Measurements from ENCODE around the gene RPS6KA1.

Gene RPS6KA1

DNA sequence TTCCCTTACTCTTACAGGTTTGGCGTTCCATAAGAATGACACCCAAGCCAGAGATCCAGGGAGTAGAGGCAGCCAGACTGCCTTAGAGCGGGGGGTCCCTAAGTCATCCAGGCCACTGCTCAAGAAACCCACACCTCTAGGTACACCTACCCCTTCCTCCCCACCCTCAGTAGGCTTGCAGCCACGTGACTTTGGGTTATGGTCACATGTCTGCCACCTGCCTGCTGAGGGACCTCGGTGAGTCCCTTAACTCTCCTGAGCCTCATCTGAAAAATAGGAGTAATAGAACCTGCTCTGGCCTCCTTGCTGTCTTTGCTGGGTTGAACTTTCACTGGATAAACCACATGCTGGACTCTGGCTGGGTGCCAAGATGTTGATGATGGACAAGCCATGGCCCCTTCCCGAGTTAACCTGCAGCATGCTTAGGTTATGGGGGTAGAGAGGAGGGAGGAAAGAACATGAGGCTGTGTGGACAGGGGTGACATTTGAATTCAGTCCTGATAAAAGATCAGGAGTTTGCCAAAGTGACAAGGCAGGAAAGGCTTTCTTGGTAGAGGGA lies 4.5 kb downstream of the RPS6KA1 start:
- no peak for DNase-seq

DNA sequence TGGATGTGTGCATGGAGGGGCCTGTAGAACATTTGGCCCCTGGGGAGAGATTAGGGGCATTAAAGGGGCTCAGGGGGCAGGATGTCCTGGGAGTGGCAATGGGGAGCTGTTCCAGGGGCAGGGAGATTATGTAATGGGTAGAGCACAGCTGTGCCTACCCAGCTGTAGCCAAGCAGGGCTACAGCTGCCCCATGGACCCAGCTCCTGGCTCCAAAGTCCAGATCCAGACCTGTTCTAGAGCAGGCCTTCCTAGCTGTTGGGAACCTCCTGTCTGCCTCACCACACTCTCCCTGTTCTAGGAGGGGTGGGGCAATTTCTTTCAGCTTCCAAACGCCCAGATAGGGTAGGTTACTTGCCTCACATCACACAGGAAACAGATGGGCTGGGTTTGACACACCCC lies 5.6 kb downstream of the RPS6KA1 start:
- DNase-seq, result no peak

DNA sequence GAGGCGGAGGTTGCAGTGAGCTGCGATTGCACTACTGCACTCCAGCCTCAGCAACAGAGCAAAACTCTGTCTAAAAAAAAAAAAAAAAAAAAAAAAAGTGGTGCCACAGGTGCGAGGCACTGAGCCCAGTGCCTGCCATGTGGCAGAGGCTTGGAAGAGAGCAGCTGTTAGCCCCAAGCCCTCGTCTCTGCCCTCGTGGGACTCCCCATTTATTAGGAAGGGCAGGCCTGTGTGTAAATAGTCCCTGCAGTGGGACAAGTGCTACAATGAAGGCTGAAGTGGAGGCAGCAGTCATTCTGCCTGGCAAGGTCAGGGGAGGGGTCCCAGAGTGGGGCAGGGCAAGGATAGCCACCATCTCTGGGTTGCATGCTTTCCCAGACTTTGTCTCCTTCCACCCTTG lies 6.5 kb downstream of the RPS6KA1 start:
- no peak for DNase-seq

DNA sequence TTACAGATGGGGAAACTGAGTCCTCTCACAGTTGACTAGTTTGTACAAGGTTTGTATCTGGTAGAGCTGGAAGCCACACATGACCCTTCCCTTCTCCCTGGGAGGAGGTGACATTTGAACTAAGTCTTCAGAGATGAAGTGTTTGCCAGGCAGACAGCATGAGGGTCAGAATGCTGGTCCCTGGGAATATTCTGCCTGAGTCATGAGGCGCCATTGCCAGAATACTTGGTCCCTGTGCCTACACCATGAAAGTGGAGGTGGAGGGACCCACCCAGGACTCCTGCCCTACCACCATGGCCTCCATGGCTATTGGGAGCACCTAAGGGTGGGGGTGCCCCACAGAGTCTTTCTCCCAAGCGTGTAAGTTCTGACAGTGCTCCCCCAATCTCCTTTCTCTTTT lies 7.0 kb downstream of the RPS6KA1 start:
- DNase-seq, result no peak

DNA sequence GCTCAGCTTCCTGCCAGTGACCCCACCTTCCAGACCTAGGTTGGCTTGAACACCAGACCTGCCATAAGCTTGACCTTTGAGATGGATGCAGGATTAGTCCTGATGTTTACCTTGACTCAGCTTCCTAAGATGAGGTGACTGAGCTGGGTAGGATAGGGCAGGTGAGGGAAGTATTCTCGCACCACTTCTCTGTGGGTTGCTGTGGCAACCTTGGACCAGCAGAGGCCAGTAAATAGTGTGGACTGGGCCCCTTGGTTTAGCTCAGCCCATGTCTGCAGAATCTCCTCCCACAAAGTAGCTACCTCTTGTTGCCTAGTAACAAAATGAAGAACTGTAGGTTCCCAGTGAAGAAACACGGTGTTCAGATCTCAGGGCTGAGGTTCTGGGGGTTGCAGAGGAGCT lies 8.4 kb downstream of the RPS6KA1 start:
- DNase-seq, result peak; percentile 26

DNA sequence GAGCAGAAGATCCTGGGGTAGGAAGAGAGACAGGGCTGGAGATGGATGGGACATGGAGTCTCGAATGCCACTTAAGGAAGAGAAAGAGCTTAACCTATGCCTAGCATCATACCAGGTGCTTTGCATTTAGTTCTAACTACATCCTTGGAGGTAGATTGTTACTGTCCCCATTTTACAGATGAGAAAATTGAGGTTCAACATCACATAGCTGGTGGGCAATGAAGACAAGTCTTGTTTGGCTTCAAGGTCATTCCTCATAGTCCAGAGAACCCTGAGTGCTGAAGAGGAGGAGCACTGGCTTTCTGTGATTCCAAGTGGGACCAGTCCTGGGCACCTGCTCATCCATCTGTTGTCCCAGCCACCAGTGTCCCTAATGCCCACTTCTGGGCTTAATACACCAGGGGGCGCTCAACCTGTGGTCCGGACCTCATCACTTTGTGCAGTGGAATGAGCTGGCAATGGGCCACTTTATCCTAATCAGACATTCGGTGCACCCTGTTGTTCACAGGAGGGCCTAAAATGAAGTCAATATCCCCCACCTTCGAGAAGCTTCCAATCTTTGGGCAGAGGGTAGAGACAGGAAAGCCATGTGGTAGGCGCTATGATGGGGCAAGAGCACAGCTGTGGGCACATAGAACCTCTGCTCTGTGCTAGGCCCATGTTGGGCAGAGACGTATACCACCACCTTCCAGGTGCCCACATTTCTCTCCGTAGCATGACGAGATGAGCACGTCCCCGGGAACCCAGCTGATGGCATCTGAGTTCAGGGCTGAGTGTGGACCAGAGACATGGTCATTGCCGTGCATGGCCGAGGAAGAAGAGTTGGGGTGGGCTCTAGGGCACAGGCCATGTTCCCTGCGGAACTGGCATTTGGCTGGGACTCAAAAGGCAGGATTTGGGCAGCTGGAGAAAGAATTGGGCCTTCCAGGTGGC lies 9.2 kb downstream of the RPS6KA1 start:
- no peak for DNase-seq

DNA sequence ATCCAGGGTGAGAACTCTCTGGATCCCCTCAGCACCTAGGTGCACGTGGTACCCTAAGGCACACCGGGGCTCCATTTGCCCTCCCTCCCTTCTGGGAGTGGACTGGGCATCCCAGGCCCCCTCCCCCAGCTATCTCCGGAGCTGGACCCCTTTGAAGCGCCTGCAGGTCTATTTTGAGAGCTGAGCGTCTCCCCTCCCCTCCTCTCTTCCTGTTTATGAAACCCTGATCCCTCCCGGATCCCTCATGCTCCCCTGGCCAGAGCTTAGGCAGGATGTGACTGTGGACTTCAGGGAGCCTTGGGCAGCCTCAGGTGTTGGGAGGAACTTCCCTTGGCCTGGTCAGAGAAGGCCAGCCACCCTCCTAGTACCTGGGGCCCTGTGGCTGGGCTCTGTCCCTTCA lies 10.2 kb downstream of the RPS6KA1 start:
- no peak for DNase-seq

DNA sequence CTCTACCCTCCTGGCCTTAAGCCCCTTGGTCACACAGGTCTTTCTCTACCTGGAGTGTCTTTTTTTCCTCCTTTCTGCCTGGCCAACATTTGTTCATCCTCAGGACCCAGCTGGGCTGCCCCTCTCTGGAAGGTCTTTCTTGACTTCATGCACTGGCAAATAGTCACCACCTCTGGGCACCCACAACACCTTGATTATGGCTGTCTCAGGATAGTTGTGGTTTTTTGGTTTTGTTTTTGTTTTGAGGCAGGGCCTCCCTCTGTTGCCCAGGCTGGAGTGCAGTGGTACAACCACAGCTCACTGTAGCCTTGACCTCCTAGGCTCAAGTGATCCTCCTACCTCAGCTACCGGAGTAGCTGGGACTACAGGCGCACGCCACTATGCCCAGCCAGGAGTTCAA lies 10.8 kb downstream of the RPS6KA1 start:
- DNase-seq, result no peak

DNA sequence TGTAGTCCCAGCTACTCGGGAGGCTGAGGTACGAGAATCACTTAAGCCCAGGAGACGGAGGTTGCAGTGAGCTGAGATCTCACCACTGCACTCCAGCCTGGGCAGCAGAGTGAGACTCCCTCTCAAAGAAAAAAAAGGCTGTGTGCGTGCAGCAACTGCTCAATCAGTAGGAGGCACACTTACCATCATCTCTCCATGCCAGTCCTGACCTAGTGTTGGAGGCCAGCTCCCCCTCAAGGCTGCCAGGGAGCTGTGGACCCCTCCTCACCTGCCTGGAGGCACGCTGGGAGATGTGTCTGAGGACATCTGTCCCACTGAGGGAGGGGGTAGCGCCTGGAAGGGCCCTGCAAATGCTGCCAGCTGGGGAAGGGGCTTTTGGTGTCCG lies 11.9 kb downstream of the RPS6KA1 start:
- no peak for DNase-seq

DNA sequence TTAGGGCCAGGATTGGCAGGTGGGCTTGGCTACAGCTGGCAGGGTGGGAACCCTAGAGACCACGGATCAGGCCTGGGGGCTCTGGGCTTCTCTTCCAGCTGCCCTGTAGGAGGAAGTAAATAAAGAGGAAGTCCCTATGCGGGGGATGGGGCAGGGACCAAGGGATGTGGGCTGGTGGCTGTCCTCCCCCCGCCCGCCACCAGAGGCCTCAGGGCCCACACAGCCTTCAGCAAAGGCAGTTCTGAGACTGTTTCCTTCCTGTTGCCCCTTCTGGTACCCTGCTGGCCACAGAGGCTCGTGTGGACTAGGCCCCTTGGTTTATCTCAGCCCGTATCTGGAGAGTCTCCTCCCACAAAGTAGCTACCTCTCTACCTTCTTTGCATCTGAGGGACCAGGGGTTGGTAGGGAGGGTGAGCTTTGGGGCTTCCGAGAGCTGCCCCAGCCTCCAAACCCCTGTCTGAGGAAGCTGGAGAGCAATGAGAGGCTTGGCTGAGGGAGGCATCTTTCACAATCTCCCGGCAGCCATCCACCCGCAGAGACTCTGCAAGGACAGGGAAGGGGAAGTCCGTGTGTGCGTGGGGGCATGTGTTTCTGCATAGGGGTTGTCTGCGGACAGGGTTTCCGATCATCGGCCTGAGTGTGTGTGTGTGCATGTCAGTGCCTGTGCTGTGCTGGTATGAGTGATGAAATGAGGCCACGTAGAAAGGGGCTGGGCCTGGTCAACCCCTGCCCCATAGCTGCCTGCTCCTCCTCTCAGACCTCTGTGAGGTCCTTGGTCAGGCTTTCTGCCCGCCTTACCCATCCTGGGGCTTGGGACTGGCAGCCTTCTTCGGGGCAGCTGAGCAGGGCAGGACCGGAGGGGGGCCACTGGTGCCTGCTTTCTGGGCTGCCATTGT lies 12.5 kb downstream of the RPS6KA1 start:
- no peak for DNase-seq

DNA sequence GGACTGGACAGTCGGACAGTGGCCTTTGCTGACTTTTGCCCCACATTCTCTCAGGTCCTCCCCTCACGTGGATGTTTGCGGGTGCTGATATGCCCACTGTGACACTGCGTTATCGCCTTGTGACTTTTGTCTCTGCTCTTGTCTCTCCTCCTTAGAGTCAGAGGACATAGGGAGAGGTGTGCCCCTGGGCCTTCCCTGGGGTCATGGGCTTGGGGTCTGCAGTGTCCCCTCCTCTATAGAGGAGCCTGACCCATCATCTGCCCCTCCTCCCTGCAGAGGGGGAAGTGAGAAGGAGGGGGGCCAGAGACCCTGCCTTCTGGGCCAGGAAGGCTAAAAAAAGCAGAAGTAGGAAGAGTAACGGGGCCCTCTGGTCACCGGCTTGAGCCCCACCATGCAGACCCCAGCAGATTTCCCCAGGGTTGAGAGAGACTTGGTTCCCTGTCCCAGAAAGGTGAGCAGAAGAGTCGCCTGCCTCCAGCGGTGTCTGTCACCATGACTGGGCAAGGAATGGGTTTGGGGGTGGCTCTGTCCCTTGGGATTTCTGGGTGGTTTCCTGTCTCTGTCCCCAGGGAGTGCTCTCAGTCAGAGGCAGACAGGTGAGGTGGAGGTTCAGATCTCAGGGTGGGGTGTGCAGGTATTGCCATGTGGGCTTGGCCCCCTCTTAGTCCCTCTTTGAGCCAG lies 13.3 kb downstream of the RPS6KA1 start:
- no peak for DNase-seq

DNA sequence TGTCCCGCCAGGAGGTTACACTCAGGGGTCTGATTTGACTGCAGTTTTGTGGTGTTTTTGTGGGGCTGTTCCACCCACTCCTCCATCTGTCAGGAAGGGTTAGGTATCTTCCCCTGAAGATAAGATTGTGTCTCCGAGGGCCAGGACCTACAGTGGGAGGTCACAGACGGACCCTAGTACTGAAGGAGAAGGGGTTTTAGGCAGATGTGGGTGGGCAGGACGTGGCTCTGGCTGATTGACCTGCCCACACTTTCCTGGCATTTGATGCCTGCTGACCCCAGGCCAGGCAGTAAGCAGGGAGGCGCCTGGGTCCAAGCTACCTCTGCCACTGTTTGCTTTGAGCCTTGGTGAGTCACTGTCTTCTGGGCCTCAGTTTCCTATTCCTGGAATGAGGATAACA lies 13.9 kb downstream of the RPS6KA1 start:
- DNase-seq, result no peak

DNA sequence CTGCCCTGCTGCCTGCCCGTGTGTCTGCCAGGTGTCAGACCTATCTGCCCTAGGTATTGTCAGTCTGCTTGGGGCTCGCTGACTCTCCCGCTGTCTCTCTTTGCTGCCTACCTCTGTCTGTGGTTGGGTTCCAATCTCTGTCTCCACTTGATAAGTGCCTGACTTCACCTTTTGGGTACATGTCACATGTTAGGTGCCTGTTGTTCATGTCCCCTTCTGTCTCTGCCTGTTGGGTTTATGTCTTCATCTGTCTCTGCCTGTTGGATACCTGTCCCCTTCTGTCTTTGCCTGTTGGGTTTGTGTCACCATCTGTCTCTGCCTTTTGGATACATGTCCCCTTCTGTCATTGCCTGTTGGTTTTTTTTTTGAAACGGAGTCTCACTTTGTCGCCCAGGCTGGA lies 14.6 kb downstream of the RPS6KA1 start:
- DNase-seq, result no peak

DNA sequence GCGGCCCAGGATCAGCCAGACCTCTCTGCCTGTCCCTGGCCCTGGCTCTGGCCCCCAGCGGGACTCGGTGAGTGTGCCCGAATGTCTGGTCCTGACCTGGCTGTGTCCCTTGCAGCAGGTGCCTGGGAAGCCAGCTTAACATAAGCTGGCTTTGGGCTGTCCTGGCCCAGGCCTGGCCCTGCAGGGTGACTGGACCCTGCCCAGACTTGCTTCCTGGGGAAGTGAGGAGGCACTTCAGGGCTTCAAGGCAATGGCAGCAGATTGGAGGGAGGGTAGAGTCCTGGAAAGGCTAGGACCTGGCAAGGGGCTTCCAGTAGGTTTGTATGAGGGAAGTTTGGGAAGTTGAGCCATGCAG lies 16.4 kb downstream of the RPS6KA1 start:
- no peak for DNase-seq

DNA sequence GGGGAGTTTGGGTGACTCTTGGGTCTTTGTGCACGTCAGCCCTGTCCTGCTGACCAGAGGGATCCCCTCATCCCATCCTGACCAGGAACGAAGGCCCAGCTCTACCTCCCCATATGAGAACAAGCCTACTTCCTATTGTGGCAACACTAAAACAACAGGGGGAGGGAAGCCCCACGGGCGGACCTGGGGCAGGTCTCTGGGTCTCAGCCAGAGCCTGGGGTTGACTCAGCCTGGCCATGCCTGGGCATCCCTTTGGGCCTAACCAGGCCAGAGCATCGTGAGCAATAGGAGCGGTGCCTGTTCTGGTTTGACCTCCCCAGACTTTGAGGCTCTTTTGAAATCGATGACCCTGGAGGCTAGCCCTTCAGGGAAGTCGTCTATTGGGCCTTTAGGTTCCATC lies 16.8 kb downstream of the RPS6KA1 start:
- DNase-seq, result no peak

DNA sequence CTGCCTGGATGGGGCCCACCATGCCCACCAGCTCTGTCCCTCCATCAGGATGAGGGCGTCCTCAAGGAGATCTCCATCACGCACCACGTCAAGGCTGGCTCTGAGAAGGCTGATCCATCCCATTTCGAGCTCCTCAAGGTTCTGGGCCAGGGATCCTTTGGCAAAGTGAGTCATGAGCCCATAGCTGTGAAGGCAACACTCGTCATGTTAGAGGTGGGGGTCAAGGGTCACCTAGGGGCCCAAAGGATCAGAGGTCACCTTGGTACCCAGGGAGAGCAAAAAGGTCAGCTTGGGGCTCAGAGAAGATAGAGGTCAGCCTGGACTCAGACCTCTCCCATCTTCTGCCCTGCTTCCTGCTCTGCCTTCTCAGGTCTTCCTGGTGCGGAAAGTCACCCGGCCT lies 17.3 kb downstream of the RPS6KA1 start:
- DNase-seq, result no peak

DNA sequence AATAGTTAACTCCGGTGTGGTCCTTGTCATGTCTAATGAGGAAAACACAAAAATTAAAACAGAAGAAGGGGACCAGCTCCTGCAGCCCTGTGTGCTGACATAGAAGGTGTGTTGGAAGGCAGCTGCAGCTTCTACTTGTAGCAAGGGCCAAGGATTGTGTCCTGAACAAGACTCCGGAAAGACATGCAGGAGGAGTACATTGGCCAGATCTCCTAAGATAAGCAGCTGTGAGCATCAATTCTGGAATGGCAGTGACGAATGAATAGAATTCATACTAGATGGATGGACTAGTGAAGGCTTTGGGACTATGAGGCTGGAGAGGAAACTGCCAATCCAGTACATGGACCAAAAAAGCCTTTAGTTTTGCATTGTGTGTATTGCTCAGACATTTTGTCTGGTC lies 19.3 kb downstream of the RPS6KA1 start:
- no peak for DNase-seq

DNA sequence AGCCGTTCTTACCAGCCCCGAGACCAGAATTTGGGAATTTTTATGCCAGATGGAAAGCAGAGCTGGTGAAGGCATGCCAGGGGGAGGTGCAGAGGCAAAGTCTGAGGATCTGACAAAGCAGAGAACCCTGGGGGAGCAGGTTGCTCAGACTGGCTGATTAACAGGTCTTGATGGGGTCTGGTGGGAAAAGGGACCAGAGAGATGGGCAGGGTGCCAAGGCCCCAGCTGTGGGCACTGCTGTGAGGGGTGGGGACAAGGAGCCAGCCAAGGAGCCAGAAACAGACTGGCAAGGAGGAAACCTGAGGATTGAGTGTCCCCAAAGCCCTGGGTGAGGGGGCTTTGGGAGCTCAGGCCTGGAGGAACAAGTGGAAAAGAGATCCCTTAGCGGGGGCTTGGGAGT lies 21.4 kb downstream of the RPS6KA1 start:
- DNase-seq, result no peak

DNA sequence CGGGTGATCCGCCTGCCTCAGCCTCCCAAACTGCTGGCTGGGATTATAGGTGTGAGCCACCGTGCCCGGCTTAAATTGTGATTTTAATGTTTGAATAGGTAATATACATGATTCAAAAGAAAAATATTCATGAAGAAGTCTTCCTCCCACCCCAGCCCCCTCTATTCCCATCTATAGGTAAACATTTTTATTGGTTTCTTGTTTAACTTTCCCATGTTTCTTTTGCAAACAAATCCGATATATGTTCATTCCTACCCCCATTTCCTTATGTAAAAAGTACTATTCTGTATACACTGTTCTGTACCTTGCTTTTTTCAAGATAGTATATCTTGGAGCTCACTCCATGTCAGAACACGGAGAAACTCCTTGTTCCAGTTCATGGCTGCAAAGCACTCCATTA lies 23.2 kb downstream of the RPS6KA1 start:
- no peak for DNase-seq

DNA sequence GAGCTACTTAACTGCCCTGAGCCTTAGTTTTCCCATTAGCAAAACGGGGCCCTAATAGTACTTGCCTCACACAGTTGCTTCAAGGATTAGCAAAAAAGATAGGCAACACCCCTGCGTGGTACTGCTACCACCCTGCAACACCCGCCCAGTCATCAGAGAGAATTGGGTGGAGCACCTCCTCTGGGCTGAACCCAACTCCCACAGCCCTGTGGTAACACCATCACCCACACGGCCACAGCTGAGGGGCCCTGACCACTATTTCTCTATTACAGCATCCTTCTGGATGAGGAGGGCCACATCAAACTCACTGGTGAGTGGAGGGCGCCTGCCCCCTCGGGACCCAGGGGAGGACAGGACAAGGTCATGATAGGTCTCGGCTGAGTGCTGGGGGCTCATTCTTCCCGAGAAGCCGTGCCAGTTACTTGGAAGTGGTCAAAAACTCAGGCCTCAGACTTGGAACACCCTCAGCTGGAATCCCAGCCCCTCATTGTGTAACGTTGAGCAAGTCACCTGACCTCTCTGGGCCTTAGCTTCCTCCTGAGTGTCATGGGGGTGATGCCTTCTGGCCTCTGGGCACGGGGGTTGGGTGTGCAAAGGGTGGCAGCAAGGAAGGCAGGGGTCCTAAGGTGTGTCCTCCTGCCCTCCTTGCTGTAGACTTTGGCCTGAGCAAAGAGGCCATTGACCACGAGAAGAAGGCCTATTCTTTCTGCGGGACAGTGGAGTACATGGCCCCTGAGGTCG lies 24.6 kb downstream of the RPS6KA1 start:
- DNase-seq, result no peak

DNA sequence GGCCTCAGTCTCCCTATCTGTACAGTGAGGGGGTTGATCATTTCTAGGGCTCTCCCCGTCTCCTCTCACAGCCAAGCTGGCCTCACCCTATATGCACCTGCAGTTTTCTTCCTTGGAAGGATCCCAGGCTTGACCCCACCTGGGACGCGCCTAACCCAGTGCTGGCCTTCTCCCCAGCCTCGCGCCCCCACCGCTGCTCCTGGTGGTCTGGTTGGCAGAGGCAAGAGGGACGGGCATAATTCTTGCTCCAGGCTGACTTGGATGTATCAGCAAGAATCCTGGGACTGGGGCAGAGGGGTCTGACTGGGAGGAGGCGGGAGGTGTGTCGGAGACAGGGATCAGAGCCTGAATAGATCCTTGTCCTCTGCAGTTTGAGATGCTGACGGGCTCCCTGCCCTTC lies 25.2 kb downstream of the RPS6KA1 start:
- DNase-seq, result no peak

DNA sequence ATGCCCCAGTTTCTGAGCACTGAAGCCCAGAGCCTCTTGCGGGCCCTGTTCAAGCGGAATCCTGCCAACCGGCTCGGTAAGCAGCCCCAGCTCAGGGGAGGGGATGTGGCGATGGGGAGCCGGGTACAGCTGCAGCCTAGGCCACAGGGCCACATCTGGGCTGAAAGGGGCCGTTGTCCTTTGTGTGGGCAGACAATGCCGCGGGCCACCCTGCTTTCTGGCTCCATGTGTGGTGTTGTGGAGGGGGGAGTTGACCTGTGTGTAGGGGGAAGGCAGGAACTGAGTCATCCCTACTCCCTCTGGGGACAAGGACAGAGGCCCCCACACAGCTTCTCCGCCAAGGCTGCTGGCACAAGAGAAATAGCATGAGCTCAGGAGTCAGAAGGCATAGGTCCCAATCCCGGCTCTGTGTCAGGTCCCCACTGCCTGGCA lies 26.0 kb downstream of the RPS6KA1 start:
- DNase-seq, result no peak

DNA sequence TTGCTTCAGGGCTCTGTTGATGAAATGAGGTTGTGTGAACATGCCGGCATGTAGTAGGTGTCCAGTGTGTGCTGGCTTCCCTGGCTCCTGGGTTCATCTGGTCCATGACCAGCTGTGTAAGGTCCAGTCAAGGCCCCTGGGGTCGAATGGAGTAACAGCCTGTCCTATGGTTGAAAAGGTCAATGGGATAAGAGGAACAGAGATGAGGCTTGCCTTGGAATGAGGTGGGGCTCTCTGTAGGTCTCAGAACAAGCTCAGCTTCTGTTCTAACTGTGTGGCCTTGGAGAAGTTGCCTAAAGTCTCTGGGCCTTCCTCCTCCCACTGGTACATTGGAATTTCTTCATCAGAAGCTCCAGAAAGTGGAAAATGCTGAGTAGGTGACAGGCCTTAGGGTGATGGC lies 26.6 kb downstream of the RPS6KA1 start:
- DNase-seq, result no peak
